ENCODE results near the gene ANGPTL1. TPM values are rescaled to one million over a fixed set of nuclear protein-coding genes. Genes with fewer than 3 reads are reported as not detected.
A peak's percentile ranks its signal among the peaks of the same experiment; 100 is the strongest.

The ANGPTL1 gene
- total and polyA plus RNA-seq, 12 donors = 8.3 to 106 (median 67.6) TPM

DNA sequence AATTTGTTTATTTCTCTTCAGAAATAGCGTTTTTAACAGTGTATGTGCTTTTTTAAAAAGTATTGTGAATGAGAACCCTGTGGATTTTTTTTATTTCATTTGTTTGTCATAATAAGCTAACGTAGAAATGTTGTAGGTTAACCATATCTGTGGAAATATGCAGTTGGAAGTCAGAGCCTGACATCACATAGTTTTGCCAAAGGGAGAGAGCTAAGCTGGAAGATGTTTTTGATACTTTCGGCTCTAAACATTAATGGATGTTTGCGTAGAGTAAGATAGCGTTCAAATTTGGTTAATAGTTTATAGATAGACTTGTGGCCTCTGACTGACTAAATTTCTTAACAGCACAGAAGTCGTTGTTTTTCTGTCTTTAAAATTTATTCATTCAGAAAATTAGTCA, 47.4 kb upstream of the ANGPTL1 start:
- H3K4me1 ChIP-seq (replicated peaks in 1 of 2) = peaks cover 0 to 15% of the 10 kb centered on the region in 2 donors
- DNase-seq = no peak
- H3K27me3 ChIP-seq = no peaks in the 10 kb centered on the region
- TF ChIP-seq POLR2A (IDR thresholded peaks at IDR 0.05) = no peak
- TF ChIP-seq, protein P1, sequence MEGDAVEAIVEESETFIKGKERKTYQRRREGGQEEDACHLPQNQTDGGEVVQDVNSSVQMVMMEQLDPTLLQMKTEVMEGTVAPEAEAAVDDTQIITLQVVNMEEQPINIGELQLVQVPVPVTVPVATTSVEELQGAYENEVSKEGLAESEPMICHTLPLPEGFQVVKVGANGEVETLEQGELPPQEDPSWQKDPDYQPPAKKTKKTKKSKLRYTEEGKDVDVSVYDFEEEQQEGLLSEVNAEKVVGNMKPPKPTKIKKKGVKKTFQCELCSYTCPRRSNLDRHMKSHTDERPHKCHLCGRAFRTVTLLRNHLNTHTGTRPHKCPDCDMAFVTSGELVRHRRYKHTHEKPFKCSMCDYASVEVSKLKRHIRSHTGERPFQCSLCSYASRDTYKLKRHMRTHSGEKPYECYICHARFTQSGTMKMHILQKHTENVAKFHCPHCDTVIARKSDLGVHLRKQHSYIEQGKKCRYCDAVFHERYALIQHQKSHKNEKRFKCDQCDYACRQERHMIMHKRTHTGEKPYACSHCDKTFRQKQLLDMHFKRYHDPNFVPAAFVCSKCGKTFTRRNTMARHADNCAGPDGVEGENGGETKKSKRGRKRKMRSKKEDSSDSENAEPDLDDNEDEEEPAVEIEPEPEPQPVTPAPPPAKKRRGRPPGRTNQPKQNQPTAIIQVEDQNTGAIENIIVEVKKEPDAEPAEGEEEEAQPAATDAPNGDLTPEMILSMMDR (IDR thresholded peaks at IDR 0.05) = no peak
- no peaks in the 10 kb centered on the region for H3K9me3 ChIP-seq (replicated peaks in 1 of 3)
- intact Hi-C loops (cut with DNase I) = no loop called here
- no peak overlapping the region for H3K27ac ChIP-seq
- H3K4me3 ChIP-seq = no peak overlapping the region
- no peaks in the 10 kb centered on the region for H3K36me3 ChIP-seq (replicated peaks in 1 of 2)
- WGBS, 4 donors = 74 to 82% (median 75%) methylated on average over 6 of the region's 6 CpGs

DNA sequence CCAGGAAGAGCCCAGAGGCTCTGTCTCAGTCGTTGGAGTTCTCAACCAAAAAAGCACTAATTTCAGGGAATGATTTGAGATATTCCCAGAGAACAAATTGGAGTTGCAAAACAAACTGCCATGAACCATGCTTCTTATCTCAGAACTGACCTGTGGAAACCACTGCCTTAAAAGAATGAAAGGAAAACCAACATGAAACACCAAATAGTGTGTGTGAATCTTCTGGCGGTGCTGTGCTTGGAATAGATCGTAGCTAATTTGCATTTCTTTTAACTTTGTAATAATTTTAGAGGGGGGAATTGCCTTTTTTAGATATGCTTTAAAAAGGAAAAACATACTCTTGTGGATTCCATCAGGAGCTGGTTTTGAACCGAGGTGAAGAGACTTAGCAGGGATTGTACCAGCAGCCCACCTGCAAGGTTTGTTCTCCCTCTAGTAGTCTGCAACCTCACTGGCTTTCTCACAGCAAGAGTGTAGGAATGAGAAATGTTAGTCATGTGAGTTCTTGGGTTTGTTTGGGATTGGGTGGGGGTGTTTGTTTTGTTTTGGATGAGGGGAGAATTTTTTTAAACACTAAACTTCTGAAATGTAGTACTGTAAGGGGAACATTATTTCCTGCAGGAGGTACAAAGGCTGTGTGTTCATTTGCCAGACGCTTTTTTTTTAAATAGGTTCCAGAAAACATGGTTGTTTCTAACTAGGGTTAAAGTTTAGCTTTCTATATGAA, 45.7 kb upstream of the ANGPTL1 start:
- H3K4me3 ChIP-seq = peak overlapping the region in 1 of 4 donors; percentile 16
- WGBS, 4 donors = 69 to 75% (median 73%) methylated on average over 5 of the region's 5 CpGs
- intact Hi-C loops (cut with DNase I) = no loop called here
- H3K27me3 ChIP-seq = no peaks in the 10 kb centered on the region
- no peaks in the 10 kb centered on the region for H3K9me3 ChIP-seq (replicated peaks in 1 of 3)
- peak in 1 of 7 donors; percentile 13 for DNase-seq
- peaks cover 0 to 15% of the 10 kb centered on the region in 2 donors for H3K4me1 ChIP-seq (replicated peaks in 1 of 2)
- H3K36me3 ChIP-seq (replicated peaks in 1 of 2) = no peaks in the 10 kb centered on the region
- TF ChIP-seq, protein P1 (IDR thresholded peaks at IDR 0.05) = no peak
- TF ChIP-seq POLR2A (IDR thresholded peaks at IDR 0.05) = no peak
- peak overlapping the region in 1 of 5 donors; percentile 28 for H3K27ac ChIP-seq

DNA sequence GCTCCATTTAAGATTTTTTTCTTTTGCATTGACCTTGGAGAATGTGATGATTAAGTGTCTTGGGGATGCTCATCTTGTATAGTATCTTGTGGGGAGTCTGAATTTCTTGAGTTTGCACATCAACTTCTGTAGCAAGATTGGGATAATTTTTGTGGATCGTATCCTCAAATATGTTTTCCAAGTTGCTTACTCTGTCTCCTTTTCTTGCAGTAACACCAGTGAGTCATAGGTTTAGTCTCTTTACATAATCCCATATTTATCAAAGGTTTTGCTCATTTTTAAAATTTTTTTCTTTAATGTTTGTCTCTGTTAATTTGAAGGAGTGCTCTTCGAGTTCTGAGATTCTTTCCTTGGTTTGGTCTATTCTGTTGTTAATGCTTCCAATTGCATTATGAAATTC, 41.7 kb upstream of the ANGPTL1 start:
- H3K27me3 ChIP-seq = no peaks in the 10 kb centered on the region
- no peak overlapping the region for H3K4me3 ChIP-seq
- TF ChIP-seq, protein P1 (IDR thresholded peaks at IDR 0.05) = no peak
- TF ChIP-seq POLR2A (IDR thresholded peaks at IDR 0.05) = no peak
- no peak overlapping the region for H3K27ac ChIP-seq
- 86 to 93% (median 89%) methylated on average over 2 of the region's 2 CpGs for WGBS, 4 donors
- H3K4me1 ChIP-seq (replicated peaks in 1 of 2) = no peaks in the 10 kb centered on the region
- H3K9me3 ChIP-seq (replicated peaks in 1 of 3) = no peaks in the 10 kb centered on the region
- intact Hi-C loops (cut with DNase I) = no loop called here
- no peaks in the 10 kb centered on the region for H3K36me3 ChIP-seq (replicated peaks in 1 of 2)
- DNase-seq = no peak

DNA sequence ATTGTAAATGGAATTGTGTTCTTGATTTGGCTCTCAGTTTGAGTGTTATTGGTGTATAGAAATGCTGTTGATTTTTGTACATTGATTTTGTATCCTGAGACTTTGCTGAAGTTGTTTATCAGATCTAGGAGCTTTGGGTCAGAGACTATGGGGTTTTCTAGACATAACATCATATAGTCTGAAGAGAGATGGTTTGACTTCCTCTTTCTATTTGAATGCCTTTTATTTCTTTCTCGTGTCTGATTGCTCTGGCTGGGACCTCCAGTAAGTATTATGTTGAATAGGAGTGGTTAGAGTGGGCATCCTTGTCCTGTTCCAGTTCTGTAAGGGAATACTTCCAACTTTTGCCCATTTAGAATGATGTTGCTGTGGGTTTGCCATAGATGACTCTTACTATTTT, 39.1 kb upstream of the ANGPTL1 start:
- 95 to 100% (median 100%) methylated on average over 1 of the region's 1 CpG for WGBS, 4 donors
- TF ChIP-seq, protein P1 (IDR thresholded peaks at IDR 0.05) = no peak
- no peak for TF ChIP-seq POLR2A (IDR thresholded peaks at IDR 0.05)
- no peak for DNase-seq
- H3K4me3 ChIP-seq = no peak overlapping the region
- H3K27ac ChIP-seq = no peak overlapping the region
- H3K36me3 ChIP-seq (replicated peaks in 1 of 2) = no peaks in the 10 kb centered on the region
- intact Hi-C loops (cut with DNase I) = no loop called here
- H3K27me3 ChIP-seq = no peaks in the 10 kb centered on the region
- no peaks in the 10 kb centered on the region for H3K4me1 ChIP-seq (replicated peaks in 1 of 2)
- no peaks in the 10 kb centered on the region for H3K9me3 ChIP-seq (replicated peaks in 1 of 3)
